HCT116 (cell line): ENCODE measurements around the gene DRAXIN. TPM values are rescaled to one million over a fixed set of nuclear protein-coding genes. Genes with fewer than 3 reads are reported as not detected.

Source experiments
- ATAC-seq: fragments of 200-7000 bp; cut with Tn5 transposase; 2 replicates; pipeline ENCODE4 v1.9.1; 2020; ENCODE audit warnings: mild to moderate bottlenecking, moderate library complexity
- BruUV-seq: library from RNA; stranded (reverse); fragments of 400-500 nt; replicated peaks from 2 replicates; lab custom pipeline; 2021; lab: Mats Ljungman, UMichigan
- CTCF ChIA-PET: fragments of 300-600 bp; sonication (Branson Sonifier 250); formaldehyde crosslinking; loops from one replicate; lab custom pipeline; 2021; ENCODE audit warnings: antibody characterized with exemption; lab: Charles Lee
- POLR2A ChIA-PET: fragments of 300-600, 350-600 bp; sonication (Branson Sonifier 250); formaldehyde crosslinking; loops from one replicate; lab custom pipeline; 2021; ENCODE audit warnings: antibody characterized with exemption; lab: Charles Lee
- RAD21 ChIA-PET, 2 experiments: fragments of 300-600 bp; sonication (Branson Sonifier 250); formaldehyde crosslinking; loops; one replicate each; lab custom pipeline; 2023; ENCODE audit warnings: low total read pairs in 2 of 2; ENCODE audit not compliant: uncharacterized antibody in 2 of 2, unreplicated experiment in 2 of 2, low non-redundant PET in 1 of 2; lab: Charles Lee
- DNase-seq: peaks from one replicate; pipeline ENCODE4 v3.0.0-alpha.2; 2010; ENCODE audit warnings: low read depth, low spot score
- H2AFZ ChIP-seq: fragments of 200-600 bp; shearing (Covaris generic), sonication (generic); 2 replicates; pipeline ENCODE4 v1.6.1; 2017; ENCODE audit warnings: low read depth, mixed run types, mixed read lengths, antibody characterized with exemption, low read length; ENCODE audit not compliant: poor library complexity, severe bottlenecking
- H3K27ac ChIP-seq: 2 replicates; pipeline ENCODE4 v1.5.1; 2012; ENCODE audit warnings: low read depth, low read length
- H3K27me3 ChIP-seq: fragments of 200-600 bp; sonication (generic); 2 replicates; pipeline ENCODE4 v1.6.1; 2016; ENCODE audit warnings: mixed run types, low read length, mixed read lengths; ENCODE audit not compliant: insufficient read depth
- H3K36me3 ChIP-seq, 2 experiments: fragments of 200-500 bp in 1 of 2; fragments of 200-600 bp in 1 of 2; sonication (Bioruptor generic) in 1 of 2; sonication (generic) in 1 of 2; 2 replicates each; pipeline versions ENCODE4 v1.5.1 to v1.6.1; 2014 to 2016; ENCODE audit warnings: low read length in 2 of 2, inconsistent platforms in 1 of 2, mixed read lengths in 1 of 2, mixed run types in 1 of 2; ENCODE audit not compliant: insufficient read depth in 2 of 2, control insufficient read depth in 1 of 2
- H3K4me1 ChIP-seq, 2 experiments: fragments of 200-600 bp in 1 of 2; sonication (generic) in 1 of 2; 2 replicates each; pipeline versions ENCODE4 v1.5.1 to v1.6.1; 2012 to 2017; ENCODE audit warnings: low read length in 2 of 2, inconsistent platforms in 1 of 2, mild to moderate bottlenecking in 1 of 2, mixed read lengths in 1 of 2, mixed run types in 1 of 2, moderate library complexity in 1 of 2; ENCODE audit not compliant: insufficient read depth in 2 of 2, control insufficient read depth in 1 of 2
- H3K4me2 ChIP-seq: fragments of 200-600 bp; sonication (generic); 2 replicates; pipeline ENCODE4 v1.6.1; 2017; ENCODE audit warnings: mixed run types, low read length, mixed read lengths
- H3K4me3 ChIP-seq, 2 experiments: fragments of 200-600 bp in 1 of 2; sonication (generic) in 1 of 2; replicated peaks in 1 of 2; 2 replicates each; pipeline ENCODE4 v1.5.1; 2011 to 2016; ENCODE audit warnings: low read length in 2 of 2, control low read depth in 1 of 2, low read depth in 1 of 2, mild to moderate bottlenecking in 1 of 2, mixed read lengths in 1 of 2, mixed run types in 1 of 2
- H3K79me2 ChIP-seq: fragments of 200-600 bp; sonication (generic); 2 replicates; pipeline ENCODE4 v1.6.1; 2017; ENCODE audit warnings: mild to moderate bottlenecking, mixed run types, low read length, moderate library complexity, mixed read lengths; ENCODE audit not compliant: insufficient read depth
- H3K9ac ChIP-seq: fragments of 200-600 bp; sonication (generic); 2 replicates; pipeline ENCODE4 v1.6.1; 2016; ENCODE audit warnings: low read length, mixed read lengths
- H3K9me2 ChIP-seq: fragments of 200-600 bp; sonication (generic), shearing (Covaris generic); 2 replicates; pipeline ENCODE4 v1.6.1; 2017; ENCODE audit warnings: mixed run types, mild to moderate bottlenecking, moderate library complexity; ENCODE audit not compliant: insufficient read depth
- H3K9me3 ChIP-seq, 2 experiments: fragments of 200-500 bp in 1 of 2; fragments of 200-600 bp in 1 of 2; sonication (Bioruptor generic) in 1 of 2; sonication (generic) in 1 of 2; 2 replicates each; pipeline ENCODE4 v1.6.1; 2014 to 2017; ENCODE audit warnings: low read length in 2 of 2, mixed read lengths in 2 of 2, inconsistent platforms in 1 of 2, low read depth in 1 of 2, mild to moderate bottlenecking in 1 of 2, mixed run types in 1 of 2, moderate library complexity in 1 of 2; ENCODE audit not compliant: control insufficient read depth in 1 of 2, insufficient read depth in 1 of 2
- H4K20me1 ChIP-seq: fragments of 200-600 bp; sonication (generic), shearing (Covaris generic); 2 replicates; pipeline ENCODE4 v1.6.1; 2017; ENCODE audit warnings: mixed run types, mild to moderate bottlenecking, moderate library complexity; ENCODE audit not compliant: insufficient read depth
- ATF3 ChIP-seq: IDR thresholded peaks from 2 replicates; pipeline ENCODE4 v1.6.1; 2012
- CBX3 ChIP-seq: IDR thresholded peaks from 2 replicates; pipeline ENCODE4 v1.6.1; 2012; ENCODE audit warnings: low read depth
- CTCF ChIP-seq, 3 experiments: fragments of 200-600 bp in 1 of 3; sonication (generic) in 1 of 3; IDR thresholded peaks in 2 of 3; conservative IDR thresholded peaks in 1 of 3; 2 replicates each; pipeline ENCODE4 v1.5.1; 2012 to 2017; ENCODE audit warnings: low read depth in 2 of 3, low read length in 2 of 3, antibody characterized with exemption in 1 of 3, borderline replicate concordance in 1 of 3, control low read depth in 1 of 3, mild to moderate bottlenecking in 1 of 3, mixed read lengths in 1 of 3, mixed run types in 1 of 3, moderate library complexity in 1 of 3; ENCODE audit not compliant: insufficient read depth in 1 of 3
- EGR1 ChIP-seq: IDR thresholded peaks from 2 replicates; pipeline ENCODE4 v1.6.1; 2012; ENCODE audit warnings: low read depth
- EZH2 ChIP-seq: fragments of 200-600 bp; sonication (generic); IDR thresholded peaks from 2 replicates; pipeline ENCODE4 v1.6.1; 2017; ENCODE audit warnings: antibody characterized with exemption, mixed run types
- EZH2phosphoT487 ChIP-seq: fragments of 200-600 bp; IDR thresholded peaks from 2 replicates; pipeline ENCODE4 v1.6.1; 2018; ENCODE audit warnings: antibody characterized with exemption, borderline replicate concordance
- FOSL1 ChIP-seq: IDR thresholded peaks from 2 replicates; pipeline ENCODE4 v1.6.1; 2012; ENCODE audit warnings: low read depth
- JUND ChIP-seq: IDR thresholded peaks from 2 replicates; pipeline ENCODE4 v1.6.1; 2012
- POLR2A ChIP-seq: IDR thresholded peaks from 2 replicates; pipeline ENCODE4 v1.7.0; 2011; ENCODE audit warnings: borderline replicate concordance; ENCODE audit not compliant: insufficient read depth, insufficient read length; ENCODE audit errors: extremely low read depth
- RAD21 ChIP-seq: IDR thresholded peaks from 2 replicates; pipeline ENCODE4 v1.6.1; 2012; ENCODE audit warnings: low read depth, mild to moderate bottlenecking
- SIN3A ChIP-seq: IDR thresholded peaks from 2 replicates; pipeline ENCODE4 v1.6.1; 2012; ENCODE audit warnings: low read depth
- SRF ChIP-seq: IDR thresholded peaks from 2 replicates; pipeline ENCODE4 v1.6.1; 2012; ENCODE audit warnings: low read depth
- TCF7L2 ChIP-seq: IDR thresholded peaks from 2 replicates; pipeline ENCODE4 v1.7.0; 2011; ENCODE audit warnings: borderline replicate concordance, inconsistent platforms; ENCODE audit not compliant: insufficient read depth, insufficient read length; ENCODE audit errors: extremely low read depth
- YY1 ChIP-seq: IDR thresholded peaks from 2 replicates; pipeline ENCODE4 v1.6.1; 2011; ENCODE audit warnings: low read length, low read depth, moderate library complexity, mild to moderate bottlenecking; ENCODE audit not compliant: insufficient replicate concordance; ENCODE audit errors: extremely low read depth
- ZBTB33 ChIP-seq: IDR thresholded peaks from 2 replicates; pipeline ENCODE4 v1.6.1; 2011; ENCODE audit warnings: mild to moderate bottlenecking, low read length, moderate library complexity; ENCODE audit not compliant: insufficient replicate concordance; ENCODE audit errors: extremely low read depth
- ZFX ChIP-seq: fragments of 450-650 bp; IDR thresholded peaks from 2 replicates; pipeline ENCODE4 v1.6.1; 2017
- ZNF274 ChIP-seq: fragments of 200-500 bp; sonication (Bioruptor generic); IDR thresholded peaks from 2 replicates; pipeline ENCODE4 v1.6.1; 2014; ENCODE audit warnings: mild to moderate bottlenecking, low read depth, low read length, inconsistent platforms
- intact Hi-C: fragments of 100-400 bp; cut with micrococcal nuclease; formaldehyde crosslinking; loops from 2 replicates; pipeline ENCODE4 v1.10.0; 2022
- total RNA-seq: library from RNA; stranded (reverse); gene quantifications from one replicate; pipeline ENCODE4 v1.2.1, GENCODE V29; 2021; ENCODE audit not compliant: unreplicated experiment

The DRAXIN gene
- total RNA-seq, 1 experiment from 2014 or later, result 0.47 TPM

GRCh38 chr1:11650331-11650991 is 41.0 kb upstream of the DRAXIN start:
- peak overlapping the region; percentile 57 for H3K9ac ChIP-seq
- peaks cover 24 to 47% of the 10 kb centered on the region in 2 experiments; a peak in 3 of 4 replicates for H3K4me1 ChIP-seq
- peak; percentile 37 for ATAC-seq
- H3K36me3 ChIP-seq, result no peaks in the 10 kb centered on the region
- H3K4me2 ChIP-seq, result peak overlapping the region; percentile 71
- RAD21 ChIA-PET, result interaction anchor here in 1 of 2 experiments (1.0 to 1.4 kb wide), 2 partner anchors 60 to 69 kb away, joined by 3 to 7 read pairs; no protein-coding TSS in a partner anchor
- peak overlapping the region; percentile 34 to 50 for H3K4me3 ChIP-seq
- H3K27ac ChIP-seq, result peak overlapping the region; percentile 27; the same call in 1 of the 2 replicates
- peaks cover 10% of the 10 kb centered on the region; the same call in 1 of the 2 replicates for H3K79me2 ChIP-seq
- H2AFZ ChIP-seq, result no peak overlapping the region
- no peaks in the 10 kb centered on the region for H3K9me3 ChIP-seq
- H4K20me1 ChIP-seq, result no peaks in the 10 kb centered on the region
- intact Hi-C loops, result no loop called here
- BruUV-seq, result no TSS peak
- H3K27me3 ChIP-seq, result no peaks in the 10 kb centered on the region
- POLR2A ChIA-PET, result interaction anchor here (1.0 kb wide), 1 partner anchor 14 kb away, joined by 4 read pairs; the partner anchor contains the start of gene FBXO6
- DNase-seq, result peak; percentile 38
- TF ChIP-seq POLR2A (no peak), ZBTB33 (no peak), JUND (no peak), EZH2phosphoT487 (no peak), TCF7L2 (no peak), YY1 (no peak), FOSL1 (no peak), RAD21 (no peak), SIN3A (no peak), SRF (no peak), ZFX (peak; percentile 57; the same call in 1 of the 2 replicates), ATF3 (no peak), CBX3 (no peak), EGR1 (no peak), ZNF274 (no peak), EZH2 (no peak), CTCF (IDR thresholded peaks at IDR 0.05 in 2 of 3, conservative IDR thresholded peaks at IDR 0.05 in 1 of 3; ENCODE audit: borderline replicate concordance in 1 of 3, insufficient read depth in 1 of 3, low read depth in 2 of 3, low read length in 2 of 3) (peak in 2 of 3 experiments; percentile 45 to 55; a peak in 4 of 6 replicates)
- H3K9me2 ChIP-seq, result no peaks in the 10 kb centered on the region
- CTCF ChIA-PET, result interaction anchor here (0.6 to 2.5 kb wide), 8 partner anchors 14 to 280 kb away, joined by 3 to 15 read pairs (median 4); partner anchors contain the start of gene FBXO6
